Fibroblast of lung (primary cell): ENCODE measurements around the gene MAMDC4. TPM values are rescaled to one million over a fixed set of nuclear protein-coding genes. Genes with fewer than 3 reads are reported as not detected.

Experiments
- DNase-seq, 2 donors: peaks; one replicate each; pipeline versions ENCODE4 v3.0.0 to v3.0.0-alpha.2; 2010; ENCODE audit warnings: low read depth in 2 of 2
- H2AFZ ChIP-seq: 2 replicates; pipeline ENCODE4 v1.5.1; 2012; ENCODE audit warnings: low read length, control low read depth, inconsistent platforms
- H3K27ac ChIP-seq: 2 replicates; pipeline ENCODE4 v1.5.1; 2011; ENCODE audit warnings: low read length, control low read depth; ENCODE audit not compliant: insufficient read depth
- H3K27me3 ChIP-seq: 2 replicates; pipeline ENCODE4 v1.5.1; 2011; ENCODE audit warnings: mild to moderate bottlenecking, low read length; ENCODE audit not compliant: control insufficient read depth, insufficient read depth
- H3K36me3 ChIP-seq: 2 replicates; pipeline ENCODE4 v1.5.1; 2011; ENCODE audit warnings: low read length; ENCODE audit not compliant: control insufficient read depth, insufficient read depth
- H3K4me1 ChIP-seq: 2 replicates; pipeline ENCODE4 v1.5.1; 2011; ENCODE audit warnings: low read length; ENCODE audit not compliant: control insufficient read depth, insufficient read depth; ENCODE audit errors: extremely low read depth
- H3K4me2 ChIP-seq: 2 replicates; pipeline ENCODE4 v1.5.1; 2011; ENCODE audit warnings: low read length, control low read depth; ENCODE audit not compliant: insufficient read depth; ENCODE audit errors: extremely low read depth
- H3K4me3 ChIP-seq, 4 experiments: fragments of 200-600 bp in 1 of 4; sonication (generic) in 1 of 4; replicated peaks in 1 of 4; 2 replicates each; pipeline ENCODE4 v1.5.1; 2011 to 2016; ENCODE audit warnings: low read length in 4 of 4, low read depth in 3 of 4, mild to moderate bottlenecking in 3 of 4, control low read depth in 2 of 4, inconsistent platforms in 1 of 4, mixed read lengths in 1 of 4; ENCODE audit not compliant: insufficient read depth in 1 of 4; ENCODE audit errors: control extremely low read depth in 1 of 4
- H3K79me2 ChIP-seq: 2 replicates; pipeline ENCODE4 v1.5.1; 2012; ENCODE audit warnings: mild to moderate bottlenecking, low read length, inconsistent platforms; ENCODE audit not compliant: control insufficient read depth, insufficient read depth
- H3K9ac ChIP-seq: 2 replicates; pipeline ENCODE4 v1.5.1; 2011; ENCODE audit warnings: mild to moderate bottlenecking, low read length, control low read depth; ENCODE audit not compliant: insufficient read depth
- H3K9me3 ChIP-seq: 2 replicates; pipeline ENCODE4 v1.5.1; 2012; ENCODE audit warnings: low read depth, low read length; ENCODE audit not compliant: control insufficient read depth, insufficient read depth
- H4K20me1 ChIP-seq: 2 replicates; pipeline ENCODE4 v1.5.1; 2011; ENCODE audit warnings: low read length; ENCODE audit not compliant: control insufficient read depth, insufficient read depth; ENCODE audit errors: extremely low read depth
- CTCF ChIP-seq, 2 donors: IDR thresholded peaks in 1 of 2; conservative IDR thresholded peaks in 1 of 2; 1 replicate in 1 of 2; 2 replicates in 1 of 2; pipeline ENCODE4 v1.5.1; 2011 to 2012; ENCODE audit warnings: low read length in 2 of 2, control low read depth in 1 of 2, inconsistent platforms in 1 of 2, low read depth in 1 of 2, mild to moderate bottlenecking in 1 of 2
- EZH2 ChIP-seq: IDR thresholded peaks from 2 replicates; pipeline ENCODE4 v1.5.1; 2012; ENCODE audit warnings: low read length, control low read depth, mild to moderate bottlenecking; ENCODE audit errors: missing control alignments
- polyA plus RNA-seq, 2 donors: library from polyadenylated mRNA; depleted of rRNA in 1 of 2; stranded (reverse) in 1 of 2; unstranded in 1 of 2; fragments of >200 nt; gene quantifications; 2 replicates each; pipeline ENCODE4 v1.2.1, GENCODE V29; 2011 to 2012; ENCODE audit warnings: missing spikeins in 1 of 2
- total RNA-seq: library from RNA; depleted of rRNA; stranded (reverse); fragments of >200 nt; gene quantifications from 2 replicates; pipeline ENCODE4 v1.2.1, GENCODE V29; 2014

MAMDC4 gene
- total and polyA plus RNA-seq, 2 donors (not counting 1 experiment from before 2014, with no cell fraction given), result 0.37 to 4.6 TPM

- Histone ChIP-seq H3K36me3 (peaks cover 12% of the 10 kb centered on the region), H3K79me2 (no peaks in the 10 kb centered on the region), H3K4me2 (no peak overlapping the region), H3K27ac (no peak overlapping the region), H4K20me1 (no peaks in the 10 kb centered on the region), H3K9me3 (no peaks in the 10 kb centered on the region), H3K4me3 (no peak overlapping the region), H3K9ac (no peak overlapping the region), H3K27me3 (no peaks in the 10 kb centered on the region), H2AFZ (no peak overlapping the region), H3K4me1 (peaks cover 10% of the 10 kb centered on the region)
- no peak for DNase-seq
- TF ChIP-seq EZH2 (no peak), CTCF (conservative IDR thresholded peaks at IDR 0.05 in 1 of 2, IDR thresholded peaks at IDR 0.05 in 1 of 2; ENCODE audit: low read depth in 1 of 2, low read length in 2 of 2) (no peak)
Measured at GRCh38 chr9:136838314-136839228, 13.6 kb upstream of the MAMDC4 start.

- Histone ChIP-seq H3K36me3 (peaks cover 12% of the 10 kb centered on the region), H3K9me3 (no peaks in the 10 kb centered on the region), H2AFZ (no peak overlapping the region), H3K4me1 (peaks cover 10% of the 10 kb centered on the region), H3K79me2 (no peaks in the 10 kb centered on the region), H3K27me3 (peaks cover 6% of the 10 kb centered on the region), H3K9ac (no peak overlapping the region), H4K20me1 (no peaks in the 10 kb centered on the region), H3K4me3 (no peak overlapping the region), H3K4me2 (no peak overlapping the region), H3K27ac (no peak overlapping the region)
- TF ChIP-seq CTCF (conservative IDR thresholded peaks at IDR 0.05 in 1 of 2, IDR thresholded peaks at IDR 0.05 in 1 of 2; ENCODE audit: low read depth in 1 of 2, low read length in 2 of 2) (no peak), EZH2 (no peak)
- DNase-seq, result no peak
Measured at GRCh38 chr9:136839229-136840139, 12.7 kb upstream of the MAMDC4 start.
